ENCODE measurements around the gene DENND2D.

The DENND2D gene

DNA sequence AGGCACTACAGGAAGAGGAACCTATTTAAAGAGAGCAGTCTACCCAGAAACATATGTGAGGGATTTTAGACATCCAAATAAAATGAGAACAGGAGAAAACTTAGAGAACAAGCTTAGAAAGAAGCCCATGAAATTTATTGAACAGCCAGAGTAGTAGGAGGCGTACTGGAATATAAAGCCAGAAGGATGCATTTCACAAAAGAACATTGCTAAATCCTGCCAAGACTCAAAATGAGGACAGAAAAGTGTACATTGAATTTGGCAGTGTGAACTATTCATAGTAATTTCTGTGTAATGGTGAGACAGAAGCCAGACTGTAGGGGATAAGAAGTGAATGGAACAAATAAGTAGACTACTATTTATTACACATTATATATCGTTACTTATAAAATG lies 38.0 kb downstream of the DENND2D start:
- Histone ChIP-seq H3K27me3 (no peaks in the 10 kb centered on the region), H3K4me3 (ENCODE audit: low read depth, low read length) (no peak overlapping the region), H3K36me3 (peaks cover 15% of the 10 kb centered on the region), H3K4me1 (peaks cover 24% of the 10 kb centered on the region), H3K9me3 (no peaks in the 10 kb centered on the region)
- TF ChIP-seq, protein P1, sequence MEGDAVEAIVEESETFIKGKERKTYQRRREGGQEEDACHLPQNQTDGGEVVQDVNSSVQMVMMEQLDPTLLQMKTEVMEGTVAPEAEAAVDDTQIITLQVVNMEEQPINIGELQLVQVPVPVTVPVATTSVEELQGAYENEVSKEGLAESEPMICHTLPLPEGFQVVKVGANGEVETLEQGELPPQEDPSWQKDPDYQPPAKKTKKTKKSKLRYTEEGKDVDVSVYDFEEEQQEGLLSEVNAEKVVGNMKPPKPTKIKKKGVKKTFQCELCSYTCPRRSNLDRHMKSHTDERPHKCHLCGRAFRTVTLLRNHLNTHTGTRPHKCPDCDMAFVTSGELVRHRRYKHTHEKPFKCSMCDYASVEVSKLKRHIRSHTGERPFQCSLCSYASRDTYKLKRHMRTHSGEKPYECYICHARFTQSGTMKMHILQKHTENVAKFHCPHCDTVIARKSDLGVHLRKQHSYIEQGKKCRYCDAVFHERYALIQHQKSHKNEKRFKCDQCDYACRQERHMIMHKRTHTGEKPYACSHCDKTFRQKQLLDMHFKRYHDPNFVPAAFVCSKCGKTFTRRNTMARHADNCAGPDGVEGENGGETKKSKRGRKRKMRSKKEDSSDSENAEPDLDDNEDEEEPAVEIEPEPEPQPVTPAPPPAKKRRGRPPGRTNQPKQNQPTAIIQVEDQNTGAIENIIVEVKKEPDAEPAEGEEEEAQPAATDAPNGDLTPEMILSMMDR (IDR thresholded peaks at IDR 0.05; ENCODE audit: low read depth, low read length), result no peak
- no peak for DNase-seq

DNA sequence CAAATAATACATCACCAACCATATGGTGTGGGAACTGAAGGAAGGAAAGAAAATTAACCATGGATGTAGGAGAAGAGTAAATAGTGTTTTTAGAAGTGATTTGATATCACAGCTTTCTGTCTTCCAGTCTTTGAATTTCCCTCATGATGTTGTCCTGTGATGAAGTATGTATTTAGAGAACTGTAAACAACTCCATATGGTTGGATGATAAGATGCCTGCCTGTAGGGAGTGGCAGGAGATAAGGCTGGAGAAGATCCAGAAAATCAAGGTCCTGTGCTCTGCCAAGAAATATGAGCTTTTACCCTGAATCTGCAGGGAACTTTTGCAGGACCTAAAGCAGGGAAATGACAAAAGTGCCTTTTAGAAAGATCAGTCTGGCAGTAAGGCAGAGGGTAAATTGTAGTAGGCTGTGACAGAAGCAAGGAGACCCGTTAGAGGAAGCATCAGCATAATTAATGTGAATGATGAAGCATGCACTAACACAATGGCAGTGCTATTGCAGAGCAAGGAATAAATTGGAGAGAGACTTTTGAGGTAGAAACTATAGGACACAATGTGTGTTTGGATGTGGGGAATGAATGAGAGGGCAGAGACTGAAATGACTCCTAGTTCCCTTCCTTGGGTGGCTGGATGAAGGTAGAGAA lies 38.5 kb downstream of the DENND2D start:
- peak; percentile 33 for DNase-seq
- H3K36me3 ChIP-seq, result peaks cover 13% of the 10 kb centered on the region
- TF ChIP-seq, protein P1 (IDR thresholded peaks at IDR 0.05; ENCODE audit: low read depth, low read length), result no peak

DNA sequence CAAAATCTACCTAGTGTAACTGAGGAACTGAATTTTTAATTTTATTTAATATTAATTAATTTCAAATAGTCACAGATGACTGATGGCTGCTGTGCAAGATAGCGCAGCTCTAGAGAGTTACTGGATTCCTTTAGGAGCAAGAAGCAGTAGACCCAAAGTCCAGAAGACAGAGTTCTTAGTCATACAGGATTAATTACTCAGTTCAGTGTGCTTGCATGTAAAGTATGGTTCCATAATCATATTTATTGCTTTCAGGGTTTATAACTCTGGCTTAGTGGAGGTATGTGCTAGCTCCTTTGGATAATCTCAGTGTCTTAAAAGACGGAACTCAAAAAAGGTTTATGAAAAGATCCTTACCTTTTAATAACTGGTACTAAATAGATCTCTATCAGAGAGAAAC lies 43.0 kb downstream of the DENND2D start:
- Histone ChIP-seq H3K36me3 (peaks cover 33% of the 10 kb centered on the region), H3K4me1 (peaks cover 10% of the 10 kb centered on the region), H3K27me3 (no peaks in the 10 kb centered on the region), H3K4me3 (ENCODE audit: low read depth, low read length) (no peak overlapping the region), H3K9me3 (no peaks in the 10 kb centered on the region)
- no peak for DNase-seq
- TF ChIP-seq, protein P1 (IDR thresholded peaks at IDR 0.05; ENCODE audit: low read depth, low read length), result no peak

More for the DNA sequence above, 38.5 kb downstream of the DENND2D start:
- peaks cover 24% of the 10 kb centered on the region for H3K4me1 ChIP-seq
- H3K9me3 ChIP-seq, result no peaks in the 10 kb centered on the region
- H3K4me3 ChIP-seq (ENCODE audit: low read depth, low read length), result no peak overlapping the region
- no peaks in the 10 kb centered on the region for H3K27me3 ChIP-seq

DNA sequence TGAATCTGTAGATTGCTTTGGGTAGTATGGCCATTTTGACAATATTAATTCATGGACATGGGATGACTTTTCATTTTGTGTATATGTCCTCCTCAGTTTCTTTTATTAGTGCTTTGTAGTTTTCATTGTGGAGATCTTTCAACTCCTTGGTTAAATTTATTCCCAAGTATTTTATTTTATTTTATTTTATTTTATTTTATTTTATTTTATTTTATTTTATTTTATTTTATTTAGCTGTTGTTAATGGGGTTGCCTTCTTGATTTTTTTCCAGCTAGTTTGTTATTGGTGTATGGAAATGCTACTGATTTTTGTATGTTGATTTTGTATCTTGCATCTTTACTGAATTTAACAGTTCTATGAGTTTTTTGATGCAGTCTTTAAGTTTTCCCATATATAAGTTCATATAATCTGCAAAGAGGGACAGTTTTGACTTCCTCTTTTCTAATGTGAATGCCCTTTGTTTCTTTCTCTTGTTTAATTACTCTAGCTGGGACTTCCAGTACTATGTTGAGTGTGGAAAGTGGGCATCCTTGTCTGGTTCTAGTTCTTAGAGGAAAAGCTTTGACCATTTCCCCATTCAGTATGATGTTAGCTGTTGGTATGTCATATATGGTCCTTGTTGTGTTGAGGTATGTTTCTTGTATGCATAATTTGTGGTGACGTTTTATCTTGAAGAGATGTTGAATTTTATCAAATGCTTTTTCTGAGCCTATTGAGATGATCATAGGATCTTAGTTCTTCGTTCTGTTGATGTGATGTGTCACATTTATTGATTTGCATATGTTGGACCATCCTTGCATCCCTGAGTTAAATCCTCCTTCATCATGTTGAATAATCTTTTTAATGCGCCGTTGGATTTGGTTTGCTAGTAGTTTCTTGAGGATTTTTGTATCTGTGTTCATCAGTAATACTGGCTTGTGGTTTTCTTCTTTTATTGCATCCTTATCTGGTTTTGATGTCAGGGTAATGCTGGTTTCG lies 46.1 kb downstream of the DENND2D start:
- Histone ChIP-seq H3K9me3 (no peaks in the 10 kb centered on the region), H3K4me3 (ENCODE audit: low read depth, low read length) (no peak overlapping the region), H3K4me1 (no peaks in the 10 kb centered on the region), H3K27me3 (no peaks in the 10 kb centered on the region), H3K36me3 (peaks cover 50% of the 10 kb centered on the region)
- DNase-seq, result no peak
- TF ChIP-seq, protein P1 (IDR thresholded peaks at IDR 0.05; ENCODE audit: low read depth, low read length), result no peak

DNA sequence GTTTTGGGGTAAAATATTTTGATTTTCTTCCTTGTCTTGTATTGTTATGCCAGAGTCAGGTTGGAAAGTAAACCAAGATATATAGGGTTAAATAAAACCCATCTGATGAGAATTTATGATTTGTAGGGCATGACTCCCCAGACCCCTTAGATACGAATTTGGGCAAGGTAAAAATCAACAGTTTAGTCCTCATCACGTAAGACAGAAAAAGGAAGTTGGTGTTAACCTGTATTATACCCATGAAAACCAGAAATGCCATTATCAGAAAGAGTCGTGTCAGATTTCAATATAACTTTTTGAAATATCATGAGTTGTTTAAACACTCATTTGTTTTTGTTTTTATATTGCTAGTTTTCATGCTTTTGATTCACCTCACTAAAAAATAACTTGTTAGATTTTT lies 48.6 kb downstream of the DENND2D start:
- peaks cover 66% of the 10 kb centered on the region for H3K36me3 ChIP-seq
- no peaks in the 10 kb centered on the region; the same call in 1 of the 2 replicates for H3K4me1 ChIP-seq
- DNase-seq, result no peak
- H3K9me3 ChIP-seq, result no peaks in the 10 kb centered on the region
- no peak overlapping the region for H3K4me3 ChIP-seq (ENCODE audit: low read depth, low read length)
- TF ChIP-seq, protein P1 (IDR thresholded peaks at IDR 0.05; ENCODE audit: low read depth, low read length), result no peak
- no peaks in the 10 kb centered on the region for H3K27me3 ChIP-seq

All from BE2C (cell line).